Measurements from ENCODE around the gene ESYT3. TPM values are rescaled to one million over a fixed set of nuclear protein-coding genes. Genes with fewer than 3 reads are reported as not detected.
"Not testable (repeated sequence)": the region's sequence is repeated elsewhere in the genome, so short reads cannot be mapped to it uniquely, and the experiment has no call there.

ESYT3 gene
- total RNA-seq, 1 experiment from 2014 or later: 0.12 TPM

GRCh38 chr3:138408751-138409570 lies 25.5 kb upstream of the ESYT3 start:
- DNase-seq (ENCODE audit: low read depth): no peak

- DNase-seq (ENCODE audit: low read depth): peak; percentile 54
These were observed 21.4 kb upstream of the ESYT3 start for GRCh38 chr3:138412821-138413551.

GRCh38 chr3:138416236-138416635 lies 18.2 kb upstream of the ESYT3 start:
- not testable (repeated sequence) for DNase-seq (ENCODE audit: low read depth)

GRCh38 chr3:138417559-138417982 lies 16.8 kb upstream of the ESYT3 start:
- peak; percentile 80 for DNase-seq (ENCODE audit: low read depth)

- DNase-seq (ENCODE audit: low read depth): no peak
These were observed 15.7 kb upstream of the ESYT3 start for GRCh38 chr3:138418601-138419206.

GRCh38 chr3:138423316-138423715 lies 11.1 kb upstream of the ESYT3 start:
- no peak for DNase-seq (ENCODE audit: low read depth)

GRCh38 chr3:138424323-138424722 lies 10.1 kb upstream of the ESYT3 start:
- DNase-seq (ENCODE audit: low read depth): no peak

GRCh38 chr3:138426211-138426610 lies 8.2 kb upstream of the ESYT3 start:
- no peak for DNase-seq (ENCODE audit: low read depth)

- not testable (repeated sequence) for DNase-seq (ENCODE audit: low read depth)
These were observed 7.7 kb upstream of the ESYT3 start for GRCh38 chr3:138426754-138427153.

GRCh38 chr3:138429665-138430064 lies 4.8 kb upstream of the ESYT3 start:
- no peak for DNase-seq (ENCODE audit: low read depth)

- DNase-seq (ENCODE audit: low read depth): no peak
These were observed 1.7 kb upstream of the ESYT3 start for GRCh38 chr3:138432576-138433240.

- DNase-seq (ENCODE audit: low read depth): no peak
These were observed 532 bp upstream of the ESYT3 start for GRCh38 chr3:138433892-138434275.

- no peak for DNase-seq (ENCODE audit: low read depth)
These were observed 708 bp downstream of the ESYT3 start for GRCh38 chr3:138434875-138435772.

GRCh38 chr3:138435840-138436239 lies 1.4 kb downstream of the ESYT3 start:
- DNase-seq (ENCODE audit: low read depth): no peak

- no peak for DNase-seq (ENCODE audit: low read depth)
These were observed 2.9 kb downstream of the ESYT3 start for GRCh38 chr3:138437281-138437680.

GRCh38 chr3:138438896-138439295 lies 4.5 kb downstream of the ESYT3 start:
- DNase-seq (ENCODE audit: low read depth): peak; percentile 37

- peak; percentile 50 for DNase-seq (ENCODE audit: low read depth)
These were observed 5.2 kb downstream of the ESYT3 start for GRCh38 chr3:138439646-138440045.

- no peak for DNase-seq (ENCODE audit: low read depth)
These were observed 5.7 kb downstream of the ESYT3 start for GRCh38 chr3:138440121-138440521.

GRCh38 chr3:138440596-138440995 lies 6.2 kb downstream of the ESYT3 start:
- no peak for DNase-seq (ENCODE audit: low read depth)

GRCh38 chr3:138441256-138441655 lies 6.8 kb downstream of the ESYT3 start:
- no peak for DNase-seq (ENCODE audit: low read depth)

- peak; percentile 58 for DNase-seq (ENCODE audit: low read depth)
These were observed 7.3 kb downstream of the ESYT3 start for GRCh38 chr3:138441742-138442141.
